ENCODE data around the gene FCGBP. TPM values are rescaled to one million over a fixed set of nuclear protein-coding genes. Genes with fewer than 3 reads are reported as not detected.
A peak's percentile ranks its signal among the peaks of the same experiment; 100 is the strongest.

FCGBP gene
- polyA plus RNA-seq (2012; ENCODE audit: low read depth, missing spikeins): 0.72 TPM

GRCh38 chr19:39934584-39935363 lies at the start of gene FCGBP:
TSS of gene FCGBP (minus strand) at chr19:39934634.
- no peak for TF ChIP-seq POU2F2 (IDR thresholded peaks at IDR 0.05; ENCODE audit: low read depth, low read length)
- FAIRE-seq (no peak), DNase-seq (ENCODE audit: insufficient read length, low spot score) (no peak)

- DNase-seq (ENCODE audit: insufficient read length, low spot score) (no peak), FAIRE-seq (no peak)
- no peak for TF ChIP-seq POLR2A (IDR thresholded peaks at IDR 0.05; ENCODE audit: low read depth, low read length)
- no peak for TF ChIP-seq PAX5 (IDR thresholded peaks at IDR 0.05; ENCODE audit: insufficient read depth, low read length, severe bottlenecking)
- TF ChIP-seq POLR2AphosphoS5 (IDR thresholded peaks at IDR 0.05; ENCODE audit: low read depth, low read length): no peak
- no peak for TF ChIP-seq TAF1 (IDR thresholded peaks at IDR 0.05; ENCODE audit: low read depth, low read length)
- TF ChIP-seq SPI1 (IDR thresholded peaks at IDR 0.05; ENCODE audit: low read depth, low read length): no peak
- no peak for TF ChIP-seq POU2F2 (IDR thresholded peaks at IDR 0.05; ENCODE audit: low read depth, low read length)
These were observed 49.4 kb upstream of the FCGBP start for GRCh38 chr19:39983695-39984300.

GRCh38 chr19:39982883-39983282 lies 48.4 kb upstream of the FCGBP start:
- no peak for FAIRE-seq
- TF ChIP-seq TAF1 (IDR thresholded peaks at IDR 0.05; ENCODE audit: low read depth, low read length) (no peak), PAX5 (IDR thresholded peaks at IDR 0.05; ENCODE audit: insufficient read depth, low read length, severe bottlenecking) (no peak), POLR2AphosphoS5 (IDR thresholded peaks at IDR 0.05; ENCODE audit: low read depth, low read length) (no peak), POLR2A (IDR thresholded peaks at IDR 0.05; ENCODE audit: low read depth, low read length) (no peak), SPI1 (IDR thresholded peaks at IDR 0.05; ENCODE audit: low read depth, low read length) (no peak), POU2F2 (IDR thresholded peaks at IDR 0.05; ENCODE audit: low read depth, low read length) (no peak)

GRCh38 chr19:39974377-39975155 lies 40.1 kb upstream of the FCGBP start:
- TF ChIP-seq POLR2A (IDR thresholded peaks at IDR 0.05; ENCODE audit: low read depth, low read length) (no peak), SPI1 (IDR thresholded peaks at IDR 0.05; ENCODE audit: low read depth, low read length) (no peak)
- DNase-seq (ENCODE audit: insufficient read length, low spot score) (no peak), FAIRE-seq (no peak)

More at GRCh38 chr19:39982883-39983282, 48.4 kb upstream of the FCGBP start:
- no peak for DNase-seq (ENCODE audit: insufficient read length, low spot score)

- DNase-seq (ENCODE audit: insufficient read length, low spot score) (no peak), FAIRE-seq (no peak)
- TF ChIP-seq TAF1 (IDR thresholded peaks at IDR 0.05; ENCODE audit: low read depth, low read length): no peak
- no peak for TF ChIP-seq POU2F2 (IDR thresholded peaks at IDR 0.05; ENCODE audit: low read depth, low read length)
- no peak for TF ChIP-seq PAX5 (IDR thresholded peaks at IDR 0.05; ENCODE audit: insufficient read depth, low read length, severe bottlenecking)
- TF ChIP-seq SPI1 (IDR thresholded peaks at IDR 0.05; ENCODE audit: low read depth, low read length): no peak
These were observed 37.1 kb upstream of the FCGBP start for GRCh38 chr19:39971380-39972035.

- DNase-seq (ENCODE audit: insufficient read length, low spot score) (peak; percentile 88), FAIRE-seq (peak; percentile 100)
- TF ChIP-seq POLR2A (IDR thresholded peaks at IDR 0.05; ENCODE audit: low read depth, low read length) (peak; percentile 84), POU2F2 (IDR thresholded peaks at IDR 0.05; ENCODE audit: low read depth, low read length) (no peak), TAF1 (IDR thresholded peaks at IDR 0.05; ENCODE audit: low read depth, low read length) (peak; percentile 72), SPI1 (IDR thresholded peaks at IDR 0.05; ENCODE audit: low read depth, low read length) (0 out of 2 replicates have a peak, but pooled peaks have one; percentile 3), PAX5 (IDR thresholded peaks at IDR 0.05; ENCODE audit: insufficient read depth, low read length, severe bottlenecking) (no peak), POLR2AphosphoS5 (IDR thresholded peaks at IDR 0.05; ENCODE audit: low read depth, low read length) (peak; percentile 83)
These were observed 36.4 kb upstream of the FCGBP start, which contains the start of gene PSMC4 for GRCh38 chr19:39970675-39971379. TSS of gene PSMC4 (plus strand) at chr19:39971165. CDS start at chr19:39971203, 38 bp downstream.

GRCh38 chr19:39970425-39970674 lies 35.9 kb upstream of the FCGBP start:
- DNase-seq (ENCODE audit: insufficient read length, low spot score) (peak; percentile 28), FAIRE-seq (no peak)
- TF ChIP-seq POU2F2 (IDR thresholded peaks at IDR 0.05; ENCODE audit: low read depth, low read length): no peak
- TF ChIP-seq PAX5 (IDR thresholded peaks at IDR 0.05; ENCODE audit: insufficient read depth, low read length, severe bottlenecking): no peak
- TF ChIP-seq POLR2A (IDR thresholded peaks at IDR 0.05; ENCODE audit: low read depth, low read length): no peak
- no peak for TF ChIP-seq SPI1 (IDR thresholded peaks at IDR 0.05; ENCODE audit: low read depth, low read length)
- no peak for TF ChIP-seq POLR2AphosphoS5 (IDR thresholded peaks at IDR 0.05; ENCODE audit: low read depth, low read length)
- no peak for TF ChIP-seq TAF1 (IDR thresholded peaks at IDR 0.05; ENCODE audit: low read depth, low read length)

GRCh38 chr19:39969681-39970424 lies 35.4 kb upstream of the FCGBP start:
- FAIRE-seq (no peak), DNase-seq (ENCODE audit: insufficient read length, low spot score) (no peak)
- no peak for TF ChIP-seq POLR2A (IDR thresholded peaks at IDR 0.05; ENCODE audit: low read depth, low read length)

- TF ChIP-seq SPI1 (IDR thresholded peaks at IDR 0.05; ENCODE audit: low read depth, low read length): no peak
- TF ChIP-seq TAF1 (IDR thresholded peaks at IDR 0.05; ENCODE audit: low read depth, low read length): no peak
- no peak for TF ChIP-seq POU2F2 (IDR thresholded peaks at IDR 0.05; ENCODE audit: low read depth, low read length)
- peak; percentile 26 for FAIRE-seq
- no peak for DNase-seq (ENCODE audit: insufficient read length, low spot score)
These were observed 34.8 kb upstream of the FCGBP start for GRCh38 chr19:39969266-39969665.

All from GM12891 (cell line).